HEK293 (cell line): ENCODE results near the gene ACTL6B.

Experiments
- BCL11B ChIP-seq: fragments of 450-650 bp; formaldehyde crosslinking; IDR thresholded peaks from 2 replicates; pipeline ENCODE4 v1.5.1; 2016; ENCODE audit warnings: low read depth, missing biosample characterization, missing genetic modification characterization
- FEZF1 ChIP-seq: fragments of 450-650 bp; formaldehyde crosslinking; IDR thresholded peaks from 2 replicates; pipeline ENCODE4 v1.5.1; 2016; ENCODE audit warnings: missing biosample characterization, missing genetic modification characterization
- HOXC10 ChIP-seq: sonication (generic); formaldehyde crosslinking; IDR thresholded peaks from 2 replicates; pipeline ENCODE4 v1.8.1; 2023; ENCODE audit warnings: mild to moderate bottlenecking, missing genetic modification reagents
- IKZF3 ChIP-seq: fragments of 450-650 bp; IDR thresholded peaks from 2 replicates; pipeline ENCODE4 v1.5.0; 2018; ENCODE audit warnings: missing biosample characterization, mild to moderate bottlenecking, missing genetic modification characterization, moderate library complexity
- KLF16 ChIP-seq: fragments of 450-650 bp; formaldehyde crosslinking; IDR thresholded peaks from 2 replicates; pipeline ENCODE4 v1.5.1; 2017; ENCODE audit warnings: missing biosample characterization, missing genetic modification characterization
- KLF9 ChIP-seq: fragments of 450-650 bp; formaldehyde crosslinking; IDR thresholded peaks from 2 replicates; pipeline ENCODE4 v1.5.1; 2016; ENCODE audit warnings: missing biosample characterization, missing genetic modification characterization, low read depth
- RBAK ChIP-seq: fragments of 450-650 bp; formaldehyde crosslinking; IDR thresholded peaks from 2 replicates; pipeline ENCODE4 v1.5.1; 2016; ENCODE audit warnings: missing biosample characterization, missing genetic modification characterization
- SCRT1 ChIP-seq: fragments of 450-650 bp; formaldehyde crosslinking; IDR thresholded peaks from 2 replicates; pipeline ENCODE4 v1.5.1; 2016; ENCODE audit warnings: missing biosample characterization, missing genetic modification characterization, borderline replicate concordance
- SP3 ChIP-seq: fragments of 450-650 bp; formaldehyde crosslinking; IDR thresholded peaks from 2 replicates; pipeline ENCODE4 v1.5.1; 2016; ENCODE audit warnings: missing biosample characterization, missing genetic modification characterization
- SP7 ChIP-seq: fragments of 450-650 bp; formaldehyde crosslinking; IDR thresholded peaks from 2 replicates; pipeline ENCODE4 v1.5.1; 2016; ENCODE audit warnings: missing biosample characterization, missing genetic modification characterization
- ZBTB26 ChIP-seq: fragments of 450-650 bp; formaldehyde crosslinking; optimal IDR thresholded peaks from 2 replicates; pipeline ENCODE3; 2016; ENCODE audit warnings: missing biosample characterization, mild to moderate bottlenecking, missing genetic modification characterization
- ZBTB7A ChIP-seq: fragments of 450-650 bp; formaldehyde crosslinking; IDR thresholded peaks from 2 replicates; pipeline ENCODE4 v1.5.1; 2016; ENCODE audit warnings: low read depth, missing biosample characterization, missing genetic modification characterization
- ZFHX2 ChIP-seq: fragments of 450-650 bp; formaldehyde crosslinking; conservative IDR thresholded peaks from 2 replicates; pipeline ENCODE4 v1.5.1; 2016; ENCODE audit warnings: missing biosample characterization, missing genetic modification characterization
- ZFP3 ChIP-seq: fragments of 450-650 bp; formaldehyde crosslinking; IDR thresholded peaks from 2 replicates; pipeline ENCODE4 v1.5.1; 2016; ENCODE audit warnings: low read depth, missing biosample characterization, missing genetic modification characterization
- ZIC2 ChIP-seq: fragments of 450-650 bp; formaldehyde crosslinking; IDR thresholded peaks from 2 replicates; pipeline ENCODE4 v1.5.1; 2016; ENCODE audit warnings: missing biosample characterization, missing genetic modification characterization
- ZNF2 ChIP-seq: fragments of 450-650 bp; formaldehyde crosslinking; IDR thresholded peaks from 2 replicates; pipeline ENCODE4 v1.5.1; 2016; ENCODE audit warnings: missing biosample characterization, missing genetic modification characterization
- ZNF214 ChIP-seq: fragments of 450-650 bp; formaldehyde crosslinking; IDR thresholded peaks from 2 replicates; pipeline ENCODE4 v1.5.1; 2017; ENCODE audit warnings: missing biosample characterization, mild to moderate bottlenecking, missing genetic modification characterization, borderline replicate concordance
- ZNF24 ChIP-seq: fragments of 450-650 bp; formaldehyde crosslinking; IDR thresholded peaks from 2 replicates; pipeline ENCODE4 v1.5.1; 2016; ENCODE audit warnings: missing biosample characterization, missing genetic modification characterization
- ZNF248 ChIP-seq: fragments of 450-650 bp; formaldehyde crosslinking; IDR thresholded peaks from 2 replicates; pipeline ENCODE4 v1.5.1; 2017; ENCODE audit warnings: missing biosample characterization, missing genetic modification characterization
- ZNF335 ChIP-seq: fragments of 450-650 bp; formaldehyde crosslinking; conservative IDR thresholded peaks from 2 replicates; pipeline ENCODE4 v1.5.1; 2016; ENCODE audit warnings: missing biosample characterization, missing genetic modification characterization
- ZNF350 ChIP-seq: fragments of 450-650 bp; formaldehyde crosslinking; IDR thresholded peaks from 2 replicates; pipeline ENCODE4 v1.5.0; 2017; ENCODE audit warnings: missing biosample characterization, mild to moderate bottlenecking, missing genetic modification characterization
- ZNF433 ChIP-seq: fragments of 450-650 bp; formaldehyde crosslinking; IDR thresholded peaks from 2 replicates; pipeline ENCODE4 v1.5.1; 2016; ENCODE audit warnings: missing biosample characterization, missing genetic modification characterization, low read depth
- ZNF48 ChIP-seq: fragments of 450-650 bp; formaldehyde crosslinking; IDR thresholded peaks from 2 replicates; pipeline ENCODE4 v1.5.1; 2016; ENCODE audit warnings: missing biosample characterization, missing genetic modification characterization
- ZNF529 ChIP-seq: fragments of 450-650 bp; formaldehyde crosslinking; IDR thresholded peaks from 2 replicates; pipeline ENCODE4 v1.5.1; 2017; ENCODE audit warnings: missing genetic modification characterization, missing biosample characterization; ENCODE audit not compliant: insufficient replicate concordance
- ZNF654 ChIP-seq: fragments of 450-650 bp; formaldehyde crosslinking; IDR thresholded peaks from 2 replicates; pipeline ENCODE4 v1.5.1; 2016; ENCODE audit warnings: low read depth, missing biosample characterization, missing genetic modification characterization
- ZNF660 ChIP-seq: fragments of 450-650 bp; IDR thresholded peaks from 2 replicates; pipeline ENCODE4 v1.5.1; 2018; ENCODE audit warnings: missing biosample characterization, mild to moderate bottlenecking, missing genetic modification characterization
- ZNF701 ChIP-seq: fragments of 450-650 bp; formaldehyde crosslinking; IDR thresholded peaks from 2 replicates; pipeline ENCODE4 v1.5.1; 2016; ENCODE audit warnings: missing biosample characterization, missing genetic modification characterization
- ZSCAN16 ChIP-seq: fragments of 450-650 bp; formaldehyde crosslinking; IDR thresholded peaks from 2 replicates; pipeline ENCODE4 v1.5.1; 2016; ENCODE audit warnings: missing biosample characterization, missing genetic modification characterization
- ZSCAN30 ChIP-seq: fragments of 450-650 bp; IDR thresholded peaks from 2 replicates; pipeline ENCODE4 v1.5.1; 2018; ENCODE audit warnings: missing biosample characterization, mild to moderate bottlenecking, missing genetic modification characterization, moderate library complexity
- ZSCAN5A ChIP-seq: fragments of 450-650 bp; formaldehyde crosslinking; IDR thresholded peaks from 2 replicates; pipeline ENCODE4 v1.5.1; 2016; ENCODE audit warnings: missing biosample characterization, missing genetic modification characterization
- ZXDB ChIP-seq: fragments of 450-650 bp; formaldehyde crosslinking; IDR thresholded peaks from 2 replicates; pipeline ENCODE4 v1.5.1; 2016; ENCODE audit warnings: missing biosample characterization, missing genetic modification characterization
- TF ChIP-seq, protein P1 (sequence below): fragments of 450-650 bp; formaldehyde crosslinking; IDR thresholded peaks from 2 replicates; pipeline ENCODE4 v1.5.1; 2016; ENCODE audit warnings: missing biosample characterization, missing genetic modification characterization
- TF ChIP-seq, protein P2 (sequence below): fragments of 450-650 bp; formaldehyde crosslinking; IDR thresholded peaks from 2 replicates; pipeline ENCODE4 v1.5.1; 2016; ENCODE audit warnings: missing biosample characterization, missing genetic modification characterization

Gene ACTL6B

DNA sequence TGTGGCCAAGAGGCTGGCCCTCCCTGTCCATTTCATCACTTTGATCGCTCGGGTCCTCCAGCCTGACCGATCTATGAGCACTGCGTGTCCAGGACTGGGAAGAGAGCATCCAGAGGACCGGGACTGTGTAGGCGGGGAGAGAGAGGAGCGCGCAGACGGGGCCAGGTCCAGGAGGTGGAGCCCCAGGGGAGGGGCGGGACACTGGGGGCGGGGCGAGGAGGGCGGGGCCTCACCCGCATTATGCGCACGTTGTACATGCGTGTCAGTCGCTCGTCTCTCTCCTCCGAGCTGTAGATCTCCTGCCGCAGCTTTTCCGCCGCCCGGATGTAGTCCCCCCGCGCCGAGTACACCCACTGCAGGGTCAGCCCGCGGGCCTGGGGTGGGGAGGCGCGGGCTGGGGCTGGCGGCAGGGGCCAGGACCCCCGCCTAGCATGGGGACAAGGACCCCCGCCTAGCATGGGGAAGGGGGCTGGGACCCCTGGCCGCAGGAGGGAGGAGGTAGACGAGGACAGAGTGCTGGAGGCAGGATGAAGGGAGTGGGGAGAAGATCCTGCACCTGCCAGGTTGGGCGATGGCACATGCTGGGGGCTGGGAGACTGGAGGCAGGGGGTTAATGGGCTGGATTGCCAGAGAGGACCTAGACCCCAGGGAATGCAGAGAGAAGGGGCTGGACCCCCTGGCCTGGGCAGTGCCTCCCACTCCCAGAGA is 29.6 kb downstream of the ACTL6B start (continued):
- no peak for TF ChIP-seq ZSCAN5A (tag by site-specific recombination)
- TF ChIP-seq ZBTB7A (tag by site-specific recombination) = peak; percentile 58; the same call in 1 of the 2 replicates
- no peak for TF ChIP-seq ZSCAN30 (tag by site-specific recombination)
- no peak for TF ChIP-seq ZNF654 (tag by site-specific recombination)
- no peak for TF ChIP-seq ZNF701
- no peak for TF ChIP-seq ZNF24
- TF ChIP-seq KLF16 = peak; percentile 49; the same call in 1 of the 2 replicates
- peak; percentile 84 for TF ChIP-seq KLF9
- 0 out of 2 replicates have a peak, but pooled peaks have one; percentile 19 for TF ChIP-seq SP7 (tag by site-specific recombination)
- TF ChIP-seq ZNF214 (tag by site-specific recombination) = no peak
- no peak for TF ChIP-seq HOXC10 (CRISPR knock-in tag)
- TF ChIP-seq IKZF3 (tag by site-specific recombination) = peak; percentile 80
- TF ChIP-seq ZNF433 (tag by site-specific recombination) = no peak
- TF ChIP-seq ZNF248 (tag by site-specific recombination) = no peak
- peak; percentile 55 for TF ChIP-seq ZFHX2 (tag by site-specific recombination)
- TF ChIP-seq, protein P1, sequence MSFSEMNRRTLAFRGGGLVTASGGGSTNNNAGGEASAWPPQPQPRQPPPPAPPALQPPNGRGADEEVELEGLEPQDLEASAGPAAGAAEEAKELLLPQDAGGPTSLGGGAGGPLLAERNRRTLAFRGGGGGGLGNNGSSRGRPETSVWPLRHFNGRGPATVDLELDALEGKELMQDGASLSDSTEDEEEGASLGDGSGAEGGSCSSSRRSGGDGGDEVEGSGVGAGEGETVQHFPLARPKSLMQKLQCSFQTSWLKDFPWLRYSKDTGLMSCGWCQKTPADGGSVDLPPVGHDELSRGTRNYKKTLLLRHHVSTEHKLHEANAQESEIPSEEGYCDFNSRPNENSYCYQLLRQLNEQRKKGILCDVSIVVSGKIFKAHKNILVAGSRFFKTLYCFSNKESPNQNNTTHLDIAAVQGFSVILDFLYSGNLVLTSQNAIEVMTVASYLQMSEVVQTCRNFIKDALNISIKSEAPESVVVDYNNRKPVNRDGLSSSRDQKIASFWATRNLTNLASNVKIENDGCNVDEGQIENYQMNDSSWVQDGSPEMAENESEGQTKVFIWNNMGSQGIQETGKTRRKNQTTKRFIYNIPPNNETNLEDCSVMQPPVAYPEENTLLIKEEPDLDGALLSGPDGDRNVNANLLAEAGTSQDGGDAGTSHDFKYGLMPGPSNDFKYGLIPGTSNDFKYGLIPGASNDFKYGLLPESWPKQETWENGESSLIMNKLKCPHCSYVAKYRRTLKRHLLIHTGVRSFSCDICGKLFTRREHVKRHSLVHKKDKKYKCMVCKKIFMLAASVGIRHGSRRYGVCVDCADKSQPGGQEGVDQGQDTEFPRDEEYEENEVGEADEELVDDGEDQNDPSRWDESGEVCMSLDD (tag by site-specific recombination) = 0 out of 2 replicates have a peak, but pooled peaks have one; percentile 21
- TF ChIP-seq ZNF660 = no peak
- no peak for TF ChIP-seq ZFP3 (tag by site-specific recombination)
- peak; percentile 72 for TF ChIP-seq ZIC2 (tag by site-specific recombination)
- TF ChIP-seq, protein P2, sequence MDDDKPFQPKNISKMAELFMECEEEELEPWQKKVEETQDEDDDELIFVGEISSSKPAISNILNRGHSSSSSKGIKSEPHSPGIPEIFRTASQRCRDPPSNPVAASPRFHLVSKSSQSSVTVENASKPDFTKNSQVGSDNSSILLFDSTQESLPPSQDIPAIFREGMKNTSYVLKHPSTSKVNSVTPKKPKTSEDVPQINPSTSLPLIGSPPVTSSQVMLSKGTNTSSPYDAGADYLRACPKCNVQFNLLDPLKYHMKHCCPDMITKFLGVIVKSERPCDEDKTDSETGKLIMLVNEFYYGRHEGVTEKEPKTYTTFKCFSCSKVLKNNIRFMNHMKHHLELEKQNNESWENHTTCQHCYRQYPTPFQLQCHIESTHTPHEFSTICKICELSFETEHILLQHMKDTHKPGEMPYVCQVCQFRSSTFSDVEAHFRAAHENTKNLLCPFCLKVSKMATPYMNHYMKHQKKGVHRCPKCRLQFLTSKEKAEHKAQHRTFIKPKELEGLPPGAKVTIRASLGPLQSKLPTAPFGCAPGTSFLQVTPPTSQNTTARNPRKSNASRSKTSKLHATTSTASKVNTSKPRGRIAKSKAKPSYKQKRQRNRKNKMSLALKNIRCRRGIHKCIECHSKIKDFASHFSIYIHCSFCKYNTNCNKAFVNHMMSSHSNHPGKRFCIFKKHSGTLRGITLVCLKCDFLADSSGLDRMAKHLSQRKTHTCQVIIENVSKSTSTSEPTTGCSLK (tag by site-specific recombination) = no peak
- TF ChIP-seq FEZF1 (tag by site-specific recombination) = peak; percentile 80
- peak; percentile 45 for TF ChIP-seq ZBTB26 (tag by site-specific recombination)
- TF ChIP-seq SP3 (tag by site-specific recombination) = peak; percentile 80
- no peak for TF ChIP-seq ZSCAN16 (tag by site-specific recombination)
- TF ChIP-seq BCL11B = no peak
- TF ChIP-seq ZNF335 (tag by site-specific recombination) = peak; percentile 7; the same call in 1 of the 2 replicates
- no peak for TF ChIP-seq SCRT1 (tag by site-specific recombination)
- TF ChIP-seq ZNF529 (tag by site-specific recombination) = no peak
- TF ChIP-seq ZNF350 (tag by site-specific recombination) = no peak
- TF ChIP-seq ZXDB (tag by site-specific recombination) = no peak
- TF ChIP-seq ZNF2 (tag by site-specific recombination) = no peak
- no peak for TF ChIP-seq ZNF48 (tag by site-specific recombination)
- no peak for TF ChIP-seq RBAK
